ENCODE results near the gene ZNF343.

Gene ZNF343

GRCh38 chr20:2460752-2461424, 47.8 kb downstream of the ZNF343 start:
- DNase-seq (ENCODE audit: low read depth in 2 of 2) = no peak
- H3K4me3 ChIP-seq (replicated peaks in 1 of 2; ENCODE audit: low read depth in 2 of 2, low read length in 2 of 2) = no peak overlapping the region
- no peak for TF ChIP-seq CTCF (IDR thresholded peaks at IDR 0.05; ENCODE audit: low read depth, low read length)

- TF ChIP-seq CTCF (IDR thresholded peaks at IDR 0.05; ENCODE audit: low read depth, low read length) = no peak
- H3K4me3 ChIP-seq (replicated peaks in 1 of 2; ENCODE audit: low read depth in 2 of 2, low read length in 2 of 2) = no peak overlapping the region
- no peak for DNase-seq (ENCODE audit: low read depth in 2 of 2)
These were observed 48.5 kb downstream of the ZNF343 start for GRCh38 chr20:2459981-2460751.

GRCh38 chr20:2458919-2459499, 49.7 kb downstream of the ZNF343 start:
- no peak for DNase-seq (ENCODE audit: low read depth in 2 of 2)
- H3K4me3 ChIP-seq (replicated peaks in 1 of 2; ENCODE audit: low read depth in 2 of 2, low read length in 2 of 2) = no peak overlapping the region
- no peak for TF ChIP-seq CTCF (IDR thresholded peaks at IDR 0.05; ENCODE audit: low read depth, low read length)

GRCh38 chr20:2455771-2456497, 52.8 kb downstream of the ZNF343 start:
- H3K4me3 ChIP-seq (replicated peaks in 1 of 2; ENCODE audit: low read depth in 2 of 2, low read length in 2 of 2) = no peak overlapping the region
- no peak for DNase-seq (ENCODE audit: low read depth in 2 of 2)
- TF ChIP-seq CTCF (IDR thresholded peaks at IDR 0.05; ENCODE audit: low read depth, low read length) = no peak

GRCh38 chr20:2453792-2454191, 54.9 kb downstream of the ZNF343 start:
- no peak overlapping the region for H3K4me3 ChIP-seq (replicated peaks in 1 of 2; ENCODE audit: low read depth in 2 of 2, low read length in 2 of 2)
- no peak for TF ChIP-seq CTCF (IDR thresholded peaks at IDR 0.05; ENCODE audit: low read depth, low read length)
- DNase-seq (ENCODE audit: low read depth in 2 of 2) = no peak

- no peak overlapping the region for H3K4me3 ChIP-seq (replicated peaks in 1 of 2; ENCODE audit: low read depth in 2 of 2, low read length in 2 of 2)
- peak; percentile 85 to 87 for DNase-seq (ENCODE audit: low read depth in 2 of 2)
- peak; percentile 91 for TF ChIP-seq CTCF (IDR thresholded peaks at IDR 0.05; ENCODE audit: low read depth, low read length)
These were observed 56.6 kb downstream of the ZNF343 start for GRCh38 chr20:2451939-2452732.
